ENCODE results near the gene LTC4S. TPM values are rescaled to one million over a fixed set of nuclear protein-coding genes. Genes with fewer than 3 reads are reported as not detected.
A peak's percentile ranks its signal among the peaks of the same experiment; 100 is the strongest.

The LTC4S gene
- total RNA-seq, 1 donor = 1.4 TPM

GRCh38 chr5:179763215-179763945, 30.4 kb upstream of the LTC4S start:
- Histone ChIP-seq H3K27me3 (ENCODE audit: insufficient read depth, low read length) (no peaks in the 10 kb centered on the region), H3K36me3 (ENCODE audit: insufficient read depth, low read length) (peaks cover 28% of the 10 kb centered on the region), H3K4me2 (ENCODE audit: insufficient read depth, low read length) (peak overlapping the region; percentile 27), H3K79me2 (ENCODE audit: insufficient read depth, low read length) (peaks cover 63% of the 10 kb centered on the region), H3K27ac (ENCODE audit: low read depth, low read length) (peak overlapping the region; percentile 45), H3K4me1 (ENCODE audit: insufficient read depth, low read length) (peaks cover 52% of the 10 kb centered on the region), H4K20me1 (ENCODE audit: insufficient read depth, low read length) (peaks cover 60% of the 10 kb centered on the region), H2AFZ (ENCODE audit: low read length) (no peak overlapping the region), H3K9me3 (ENCODE audit: low read depth, low read length) (no peaks in the 10 kb centered on the region), H3K4me3 (ENCODE audit: insufficient read depth, low read length) (no peak overlapping the region)
- TF ChIP-seq CTCF (IDR thresholded peaks at IDR 0.05; ENCODE audit: extremely low read depth, low read depth, low read length) = peak; percentile 94
- peak; percentile 89 for DNase-seq (ENCODE audit: insufficient read length, low spot score, missing footprints)

GRCh38 chr5:179764056-179764455, 29.7 kb upstream of the LTC4S start:
- DNase-seq (ENCODE audit: insufficient read length, low spot score, missing footprints) = no peak
- peaks cover 34% of the 10 kb centered on the region for H3K36me3 ChIP-seq (ENCODE audit: insufficient read depth, low read length)
- peaks cover 52% of the 10 kb centered on the region for H3K4me1 ChIP-seq (ENCODE audit: insufficient read depth, low read length)
- no peak overlapping the region for H2AFZ ChIP-seq (ENCODE audit: low read length)
- H3K4me3 ChIP-seq (ENCODE audit: insufficient read depth, low read length) = no peak overlapping the region
- peak overlapping the region; percentile 10 for H3K4me2 ChIP-seq (ENCODE audit: insufficient read depth, low read length)
- H3K27me3 ChIP-seq (ENCODE audit: insufficient read depth, low read length) = no peaks in the 10 kb centered on the region
- no peaks in the 10 kb centered on the region for H3K9me3 ChIP-seq (ENCODE audit: low read depth, low read length)
- TF ChIP-seq CTCF (IDR thresholded peaks at IDR 0.05; ENCODE audit: extremely low read depth, low read depth, low read length) = no peak
- peaks cover 65% of the 10 kb centered on the region for H3K79me2 ChIP-seq (ENCODE audit: insufficient read depth, low read length)
- peaks cover 62% of the 10 kb centered on the region for H4K20me1 ChIP-seq (ENCODE audit: insufficient read depth, low read length)
- H3K27ac ChIP-seq (ENCODE audit: low read depth, low read length) = peak overlapping the region; percentile 45

- Histone ChIP-seq H3K9me3 (ENCODE audit: low read depth, low read length) (no peaks in the 10 kb centered on the region), H3K36me3 (ENCODE audit: insufficient read depth, low read length) (peaks cover 36% of the 10 kb centered on the region), H3K4me2 (ENCODE audit: insufficient read depth, low read length) (peak overlapping the region; percentile 78), H4K20me1 (ENCODE audit: insufficient read depth, low read length) (peaks cover 51% of the 10 kb centered on the region), H3K79me2 (ENCODE audit: insufficient read depth, low read length) (peaks cover 61% of the 10 kb centered on the region), H3K27me3 (ENCODE audit: insufficient read depth, low read length) (no peaks in the 10 kb centered on the region), H2AFZ (ENCODE audit: low read length) (peak overlapping the region; percentile 48), H3K4me1 (ENCODE audit: insufficient read depth, low read length) (peaks cover 52% of the 10 kb centered on the region), H3K4me3 (ENCODE audit: insufficient read depth, low read length) (peak overlapping the region; percentile 43), H3K27ac (ENCODE audit: low read depth, low read length) (peak overlapping the region; percentile 76)
- DNase-seq (ENCODE audit: insufficient read length, low spot score, missing footprints) = peak; percentile 96
- no peak for TF ChIP-seq CTCF (IDR thresholded peaks at IDR 0.05; ENCODE audit: extremely low read depth, low read depth, low read length)
Measured at GRCh38 chr5:179765400-179765799, 28.4 kb upstream of the LTC4S start.

DNA sequence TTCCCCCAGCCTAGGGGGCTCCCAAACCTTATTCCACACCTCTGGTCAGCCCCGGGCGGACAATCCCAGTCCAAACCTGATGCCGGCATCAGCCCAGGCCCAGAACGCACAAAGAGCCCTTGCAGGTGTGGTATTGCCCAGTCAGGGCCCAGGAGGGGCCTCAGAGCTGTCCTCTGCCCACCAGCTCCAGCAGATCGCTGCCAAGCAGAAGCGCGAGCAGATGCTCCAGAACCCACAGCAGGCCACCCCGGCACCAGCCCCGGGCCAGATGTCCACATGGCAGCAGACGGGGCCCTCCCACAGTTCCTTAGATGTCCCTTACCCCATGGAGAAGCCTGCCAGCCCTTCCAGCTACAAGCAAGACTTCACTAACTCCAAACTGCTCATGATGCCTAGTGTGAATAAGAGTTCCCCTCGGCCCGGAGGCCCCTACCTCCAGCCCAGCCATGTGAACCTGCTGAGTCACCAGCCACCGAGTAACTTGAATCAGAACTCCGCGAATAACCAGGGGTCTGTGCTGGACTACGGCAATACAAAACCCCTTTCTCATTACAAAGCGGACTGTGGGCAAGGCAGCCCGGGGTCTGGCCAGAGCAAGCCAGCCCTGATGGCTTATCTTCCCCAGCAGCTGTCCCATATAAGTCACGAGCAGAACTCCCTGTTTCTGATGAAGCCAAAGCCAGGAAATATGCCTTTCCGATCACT, 27.6 kb upstream of the LTC4S start:
- Histone ChIP-seq H3K27ac (ENCODE audit: low read depth, low read length) (peak overlapping the region; percentile 76), H3K4me1 (ENCODE audit: insufficient read depth, low read length) (peaks cover 52% of the 10 kb centered on the region), H3K4me2 (ENCODE audit: insufficient read depth, low read length) (peak overlapping the region; percentile 78), H3K79me2 (ENCODE audit: insufficient read depth, low read length) (peaks cover 63% of the 10 kb centered on the region), H3K36me3 (ENCODE audit: insufficient read depth, low read length) (peaks cover 44% of the 10 kb centered on the region), H3K9me3 (ENCODE audit: low read depth, low read length) (no peaks in the 10 kb centered on the region), H2AFZ (ENCODE audit: low read length) (no peak overlapping the region), H3K27me3 (ENCODE audit: insufficient read depth, low read length) (no peaks in the 10 kb centered on the region), H3K4me3 (ENCODE audit: insufficient read depth, low read length) (peak overlapping the region; percentile 48), H4K20me1 (ENCODE audit: insufficient read depth, low read length) (peaks cover 50% of the 10 kb centered on the region)
- DNase-seq (ENCODE audit: insufficient read length, low spot score, missing footprints) = peak; percentile 82
- TF ChIP-seq CTCF (IDR thresholded peaks at IDR 0.05; ENCODE audit: extremely low read depth, low read depth, low read length) = no peak
